ENCODE results near the gene C16orf86. TPM values are rescaled to one million over a fixed set of nuclear protein-coding genes. Genes with fewer than 3 reads are reported as not detected.

Gene C16orf86
- total and polyA plus RNA-seq, 12 donors: 0.57 to 17.9 (median 8.0) TPM

DNA sequence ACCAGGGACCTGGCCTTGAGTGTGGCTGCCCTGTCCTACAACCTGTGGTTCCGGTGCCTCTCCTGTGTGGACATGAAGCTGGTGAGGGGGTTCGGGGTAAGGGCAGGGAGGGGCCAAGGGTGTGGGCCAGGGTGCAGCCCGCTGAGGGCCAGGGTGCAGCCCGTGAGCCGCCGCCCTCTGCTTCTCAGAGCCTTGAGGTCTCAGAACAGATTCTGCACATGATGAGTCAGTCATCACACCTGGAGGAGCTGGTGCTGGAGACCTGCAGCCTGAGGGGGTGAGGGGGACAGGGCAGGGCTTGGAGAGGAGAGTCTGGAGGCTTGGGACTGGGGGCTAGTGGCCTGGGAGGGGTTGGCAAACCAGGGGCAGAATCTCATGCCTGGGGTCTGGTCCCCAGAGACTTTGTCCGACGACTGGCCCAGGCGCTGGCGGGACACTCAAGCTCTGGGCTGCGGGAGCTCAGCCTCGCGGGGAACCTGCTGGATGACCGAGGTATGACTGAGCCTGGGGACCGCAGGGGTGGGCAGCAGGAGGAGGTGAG lies 19.4 kb upstream of the C16orf86 start:
- Histone ChIP-seq H3K36me3 (replicated peaks in 1 of 2) (no peaks in the 10 kb centered on the region), H3K27me3 (peaks cover 26% of the 10 kb centered on the region), H3K4me3 (no peak overlapping the region), H3K4me1 (replicated peaks in 1 of 2) (peaks cover 0 to 15% of the 10 kb centered on the region in 2 donors), H3K27ac (no peak overlapping the region), H3K9me3 (replicated peaks in 1 of 3) (no peaks in the 10 kb centered on the region)
- WGBS, 4 donors: 67 to 80% (median 76%) methylated on average over 2 to 15 of the region's 15 CpGs
- intact Hi-C loops (cut with DNase I): loop anchor here in 1 of 2 donors (5.0 kb wide), 1 partner anchor 100 kb away; no protein-coding TSS in a partner anchor
- no peak for DNase-seq
- TF ChIP-seq POLR2A (IDR thresholded peaks at IDR 0.05): no peak
- TF ChIP-seq CTCF (IDR thresholded peaks at IDR 0.05): no peak

DNA sequence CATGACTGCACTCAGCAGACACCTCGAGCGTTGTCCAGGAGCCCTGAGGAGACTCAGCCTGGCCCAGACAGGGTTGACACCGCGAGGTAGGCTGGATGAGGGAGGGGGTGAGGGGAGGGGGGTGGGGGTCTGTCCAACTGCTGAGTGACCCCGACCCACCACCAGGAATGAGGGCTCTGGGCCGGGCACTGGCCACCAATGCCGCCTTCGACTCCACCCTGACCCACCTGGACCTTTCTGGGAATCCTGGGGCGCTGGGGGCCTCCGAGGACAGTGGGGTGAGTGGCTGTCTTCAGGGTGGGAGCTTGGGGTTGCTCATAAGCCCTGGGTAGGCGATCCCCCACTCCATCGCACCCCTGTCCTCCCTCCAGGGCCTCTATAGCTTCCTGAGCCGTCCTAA lies 18.9 kb upstream of the C16orf86 start:
- intact Hi-C loops (cut with DNase I): loop anchor here in 1 of 2 donors (5.0 kb wide), 1 partner anchor 100 kb away; no protein-coding TSS in a partner anchor
- H3K27me3 ChIP-seq: peaks cover 26% of the 10 kb centered on the region
- no peak for TF ChIP-seq CTCF (IDR thresholded peaks at IDR 0.05)
- no peak for TF ChIP-seq POLR2A (IDR thresholded peaks at IDR 0.05)

DNA sequence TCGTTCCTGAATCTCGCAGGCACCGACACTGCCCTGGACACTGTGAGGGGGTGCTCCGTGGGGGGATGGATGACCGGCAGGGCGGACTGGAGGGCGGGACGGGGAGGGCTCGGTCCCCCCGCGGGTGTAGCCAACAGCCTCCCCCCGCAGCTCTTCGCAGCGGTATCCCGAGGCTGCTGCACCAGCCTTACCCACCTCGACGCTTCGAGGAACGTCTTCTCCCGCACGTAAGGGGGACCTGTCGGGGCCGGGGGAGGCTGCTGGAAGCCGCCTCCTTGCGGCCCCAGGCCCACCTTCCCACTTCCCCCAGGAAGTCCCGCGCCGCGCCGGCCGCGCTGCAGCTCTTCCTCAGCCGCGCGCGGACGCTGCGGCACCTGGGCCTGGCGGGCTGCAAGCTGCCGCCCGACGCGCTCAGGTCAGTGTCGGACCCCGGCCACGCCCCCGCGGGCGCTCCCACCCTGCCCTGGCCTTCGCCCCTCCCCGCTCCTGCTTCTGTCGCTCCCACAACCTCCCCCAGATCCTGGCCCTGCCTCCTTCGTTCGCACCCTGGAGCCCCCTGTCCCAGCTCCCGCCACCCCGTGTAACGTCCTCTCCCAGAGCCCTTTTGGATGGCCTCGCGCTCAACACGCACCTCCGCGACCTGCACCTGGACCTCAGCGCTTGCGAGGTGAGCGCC lies 18.4 kb upstream of the C16orf86 start:
- no peak for TF ChIP-seq POLR2A (IDR thresholded peaks at IDR 0.05)
- TF ChIP-seq CTCF (IDR thresholded peaks at IDR 0.05): no peak
- no peak overlapping the region for H3K4me3 ChIP-seq
- no peak for DNase-seq
- peaks cover 28% of the 10 kb centered on the region for H3K27me3 ChIP-seq
- H3K27ac ChIP-seq: no peak overlapping the region
- H3K4me1 ChIP-seq (replicated peaks in 1 of 2): peaks cover 1 to 10% of the 10 kb centered on the region in 2 donors
- 22 to 50% (median 38%) methylated on average over 3 to 65 of the region's 65 CpGs for WGBS, 4 donors
- H3K9me3 ChIP-seq (replicated peaks in 1 of 3): no peaks in the 10 kb centered on the region
- no peaks in the 10 kb centered on the region for H3K36me3 ChIP-seq (replicated peaks in 1 of 2)
- intact Hi-C loops (cut with DNase I): loop anchor here in 1 of 2 donors (5.0 kb wide), 1 partner anchor 101 kb away; no protein-coding TSS in a partner anchor

More for the DNA sequence above, 18.9 kb upstream of the C16orf86 start:
- H3K4me1 ChIP-seq (replicated peaks in 1 of 2): peaks cover 0 to 10% of the 10 kb centered on the region in 2 donors
- no peak overlapping the region for H3K4me3 ChIP-seq
- H3K27ac ChIP-seq: no peak overlapping the region
- WGBS, 4 donors: 57 to 77% (median 73%) methylated on average over 7 to 13 of the region's 13 CpGs
- no peak for DNase-seq
- H3K9me3 ChIP-seq (replicated peaks in 1 of 3): no peaks in the 10 kb centered on the region
- H3K36me3 ChIP-seq (replicated peaks in 1 of 2): no peaks in the 10 kb centered on the region

DNA sequence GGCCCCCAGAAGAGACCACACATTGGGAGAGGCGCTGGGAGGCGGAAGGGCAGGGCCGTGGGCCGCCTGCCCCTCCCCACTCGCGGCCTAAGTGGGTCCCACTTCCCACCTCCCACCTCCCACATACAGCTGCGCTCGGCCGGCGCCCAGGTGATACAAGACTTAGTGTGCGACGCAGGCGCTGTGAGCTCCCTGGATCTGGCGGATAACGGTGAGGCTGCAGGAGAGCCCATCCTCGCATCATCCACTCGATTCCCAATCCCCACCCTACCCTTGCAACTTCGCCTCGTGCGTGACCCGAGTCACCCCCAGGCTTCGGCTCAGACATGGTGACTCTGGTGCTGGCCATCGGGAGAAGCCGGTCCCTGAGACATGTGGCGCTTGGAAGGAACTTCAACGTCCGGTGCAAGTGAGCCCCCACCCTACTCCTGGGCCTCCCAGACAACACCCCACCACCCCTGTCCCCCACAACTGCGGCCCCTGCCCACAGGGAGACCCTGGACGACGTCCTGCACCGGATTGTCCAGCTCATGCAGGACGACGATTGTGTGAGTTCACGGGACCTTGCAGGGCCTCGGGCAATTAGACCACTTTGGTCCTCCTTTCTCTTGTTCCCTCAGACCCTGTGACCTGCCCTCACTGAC lies 17.7 kb upstream of the C16orf86 start:
- intact Hi-C loops (cut with DNase I): loop anchor here in 1 of 2 donors (5.0 kb wide), 1 partner anchor 102 kb away; no protein-coding TSS in a partner anchor
- 47 to 74% (median 61%) methylated on average over 12 to 35 of the region's 35 CpGs for WGBS, 4 donors
- H3K36me3 ChIP-seq (replicated peaks in 1 of 2): no peaks in the 10 kb centered on the region
- no peak overlapping the region for H3K4me3 ChIP-seq
- TF ChIP-seq POLR2A (IDR thresholded peaks at IDR 0.05) (no peak), CTCF (IDR thresholded peaks at IDR 0.05) (no peak)
- no peaks in the 10 kb centered on the region for H3K9me3 ChIP-seq (replicated peaks in 1 of 3)
- H3K27me3 ChIP-seq: peaks cover 32% of the 10 kb centered on the region
- DNase-seq: no peak
- H3K4me1 ChIP-seq (replicated peaks in 1 of 2): peaks cover 6 to 15% of the 10 kb centered on the region in 2 donors
- no peak overlapping the region for H3K27ac ChIP-seq

Measured in adrenal gland (tissue), 12 donors.